ENCODE measurements around the gene TRPM4.

DNA sequence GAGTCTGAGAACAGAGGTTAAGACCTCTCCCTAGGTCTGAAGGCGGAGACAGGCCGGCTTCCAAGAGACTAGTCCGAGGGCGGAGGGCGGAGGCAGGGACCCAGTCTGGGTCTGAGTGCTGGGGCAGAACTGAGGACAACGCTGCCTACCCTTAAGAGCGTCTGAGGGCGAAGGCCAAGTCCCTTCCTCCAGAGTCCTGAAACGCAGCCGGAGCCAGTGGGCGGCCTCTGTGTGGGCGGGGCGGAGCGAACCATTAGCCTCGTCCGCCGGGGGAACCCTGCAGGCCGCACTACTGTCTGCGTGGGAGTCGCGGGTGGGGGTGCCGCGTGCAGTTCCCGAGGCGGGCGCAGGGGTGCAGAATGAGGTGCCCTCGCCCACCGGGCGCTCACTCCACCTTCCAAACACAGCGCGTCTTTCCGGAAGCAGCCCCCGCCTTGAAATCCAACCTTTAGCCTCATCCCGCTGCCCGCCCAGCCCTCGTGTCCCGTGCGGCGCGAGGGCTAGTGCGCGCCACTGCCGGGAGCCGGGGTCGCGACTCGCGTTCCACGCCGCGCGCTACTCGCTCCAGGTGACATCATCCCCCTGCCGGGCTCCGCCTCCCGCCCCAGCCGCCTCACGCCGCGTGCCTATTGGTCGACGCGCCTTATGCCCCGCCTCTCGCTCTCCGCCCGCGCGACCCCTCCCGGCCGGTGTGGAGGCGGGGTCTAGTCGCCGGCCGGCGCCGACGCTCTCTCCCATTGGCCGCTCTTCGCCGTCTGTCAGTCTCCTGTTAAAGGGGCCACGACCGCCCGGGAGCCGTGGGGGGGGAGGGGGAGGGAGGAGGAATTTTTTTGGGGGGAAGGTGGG, 38.8 kb upstream of the TRPM4 start, which contains the start of gene C19orf73:
- TF ChIP-seq, protein P1, sequence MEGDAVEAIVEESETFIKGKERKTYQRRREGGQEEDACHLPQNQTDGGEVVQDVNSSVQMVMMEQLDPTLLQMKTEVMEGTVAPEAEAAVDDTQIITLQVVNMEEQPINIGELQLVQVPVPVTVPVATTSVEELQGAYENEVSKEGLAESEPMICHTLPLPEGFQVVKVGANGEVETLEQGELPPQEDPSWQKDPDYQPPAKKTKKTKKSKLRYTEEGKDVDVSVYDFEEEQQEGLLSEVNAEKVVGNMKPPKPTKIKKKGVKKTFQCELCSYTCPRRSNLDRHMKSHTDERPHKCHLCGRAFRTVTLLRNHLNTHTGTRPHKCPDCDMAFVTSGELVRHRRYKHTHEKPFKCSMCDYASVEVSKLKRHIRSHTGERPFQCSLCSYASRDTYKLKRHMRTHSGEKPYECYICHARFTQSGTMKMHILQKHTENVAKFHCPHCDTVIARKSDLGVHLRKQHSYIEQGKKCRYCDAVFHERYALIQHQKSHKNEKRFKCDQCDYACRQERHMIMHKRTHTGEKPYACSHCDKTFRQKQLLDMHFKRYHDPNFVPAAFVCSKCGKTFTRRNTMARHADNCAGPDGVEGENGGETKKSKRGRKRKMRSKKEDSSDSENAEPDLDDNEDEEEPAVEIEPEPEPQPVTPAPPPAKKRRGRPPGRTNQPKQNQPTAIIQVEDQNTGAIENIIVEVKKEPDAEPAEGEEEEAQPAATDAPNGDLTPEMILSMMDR (IDR thresholded peaks at IDR 0.05; ENCODE audit: low read depth, low read length, missing input control): no peak
- TF ChIP-seq RAD21 (IDR thresholded peaks at IDR 0.05): no peak
- TF ChIP-seq FOXA1 (IDR thresholded peaks at IDR 0.05): no peak
- TF ChIP-seq, protein P2, sequence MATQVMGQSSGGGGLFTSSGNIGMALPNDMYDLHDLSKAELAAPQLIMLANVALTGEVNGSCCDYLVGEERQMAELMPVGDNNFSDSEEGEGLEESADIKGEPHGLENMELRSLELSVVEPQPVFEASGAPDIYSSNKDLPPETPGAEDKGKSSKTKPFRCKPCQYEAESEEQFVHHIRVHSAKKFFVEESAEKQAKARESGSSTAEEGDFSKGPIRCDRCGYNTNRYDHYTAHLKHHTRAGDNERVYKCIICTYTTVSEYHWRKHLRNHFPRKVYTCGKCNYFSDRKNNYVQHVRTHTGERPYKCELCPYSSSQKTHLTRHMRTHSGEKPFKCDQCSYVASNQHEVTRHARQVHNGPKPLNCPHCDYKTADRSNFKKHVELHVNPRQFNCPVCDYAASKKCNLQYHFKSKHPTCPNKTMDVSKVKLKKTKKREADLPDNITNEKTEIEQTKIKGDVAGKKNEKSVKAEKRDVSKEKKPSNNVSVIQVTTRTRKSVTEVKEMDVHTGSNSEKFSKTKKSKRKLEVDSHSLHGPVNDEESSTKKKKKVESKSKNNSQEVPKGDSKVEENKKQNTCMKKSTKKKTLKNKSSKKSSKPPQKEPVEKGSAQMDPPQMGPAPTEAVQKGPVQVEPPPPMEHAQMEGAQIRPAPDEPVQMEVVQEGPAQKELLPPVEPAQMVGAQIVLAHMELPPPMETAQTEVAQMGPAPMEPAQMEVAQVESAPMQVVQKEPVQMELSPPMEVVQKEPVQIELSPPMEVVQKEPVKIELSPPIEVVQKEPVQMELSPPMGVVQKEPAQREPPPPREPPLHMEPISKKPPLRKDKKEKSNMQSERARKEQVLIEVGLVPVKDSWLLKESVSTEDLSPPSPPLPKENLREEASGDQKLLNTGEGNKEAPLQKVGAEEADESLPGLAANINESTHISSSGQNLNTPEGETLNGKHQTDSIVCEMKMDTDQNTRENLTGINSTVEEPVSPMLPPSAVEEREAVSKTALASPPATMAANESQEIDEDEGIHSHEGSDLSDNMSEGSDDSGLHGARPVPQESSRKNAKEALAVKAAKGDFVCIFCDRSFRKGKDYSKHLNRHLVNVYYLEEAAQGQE (IDR thresholded peaks at IDR 0.05): peak; percentile 95
- TF ChIP-seq SP1 (IDR thresholded peaks at IDR 0.05): peak; percentile 50
- TF ChIP-seq TAF1 (conservative IDR thresholded peaks at IDR 0.05): no peak
- TF ChIP-seq YY1 (IDR thresholded peaks at IDR 0.05): peak; percentile 25
- TF ChIP-seq, protein P3, sequence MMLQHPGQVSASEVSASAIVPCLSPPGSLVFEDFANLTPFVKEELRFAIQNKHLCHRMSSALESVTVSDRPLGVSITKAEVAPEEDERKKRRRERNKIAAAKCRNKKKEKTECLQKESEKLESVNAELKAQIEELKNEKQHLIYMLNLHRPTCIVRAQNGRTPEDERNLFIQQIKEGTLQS (IDR thresholded peaks at IDR 0.05): no peak
- no peak for TF ChIP-seq GABPA (IDR thresholded peaks at IDR 0.05 in 1 of 2, conservative IDR thresholded peaks at IDR 0.05 in 1 of 2)
- TF ChIP-seq EGR1 (IDR thresholded peaks at IDR 0.05; ENCODE audit: low read depth in 2 of 2): peak; percentile 87 to 88
- TF ChIP-seq, protein P4, sequence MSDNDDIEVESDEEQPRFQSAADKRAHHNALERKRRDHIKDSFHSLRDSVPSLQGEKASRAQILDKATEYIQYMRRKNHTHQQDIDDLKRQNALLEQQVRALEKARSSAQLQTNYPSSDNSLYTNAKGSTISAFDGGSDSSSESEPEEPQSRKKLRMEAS (IDR thresholded peaks at IDR 0.05): no peak
- TF ChIP-seq JUND (IDR thresholded peaks at IDR 0.05): peak in 1 of 2 donors; percentile 56
- peak; percentile 36 to 51 for TF ChIP-seq HNF4A (conservative IDR thresholded peaks at IDR 0.05)

Data from liver (tissue), 3 donors.